ENCODE measurements around the gene PLA2G4C.

The PLA2G4C gene

DNA sequence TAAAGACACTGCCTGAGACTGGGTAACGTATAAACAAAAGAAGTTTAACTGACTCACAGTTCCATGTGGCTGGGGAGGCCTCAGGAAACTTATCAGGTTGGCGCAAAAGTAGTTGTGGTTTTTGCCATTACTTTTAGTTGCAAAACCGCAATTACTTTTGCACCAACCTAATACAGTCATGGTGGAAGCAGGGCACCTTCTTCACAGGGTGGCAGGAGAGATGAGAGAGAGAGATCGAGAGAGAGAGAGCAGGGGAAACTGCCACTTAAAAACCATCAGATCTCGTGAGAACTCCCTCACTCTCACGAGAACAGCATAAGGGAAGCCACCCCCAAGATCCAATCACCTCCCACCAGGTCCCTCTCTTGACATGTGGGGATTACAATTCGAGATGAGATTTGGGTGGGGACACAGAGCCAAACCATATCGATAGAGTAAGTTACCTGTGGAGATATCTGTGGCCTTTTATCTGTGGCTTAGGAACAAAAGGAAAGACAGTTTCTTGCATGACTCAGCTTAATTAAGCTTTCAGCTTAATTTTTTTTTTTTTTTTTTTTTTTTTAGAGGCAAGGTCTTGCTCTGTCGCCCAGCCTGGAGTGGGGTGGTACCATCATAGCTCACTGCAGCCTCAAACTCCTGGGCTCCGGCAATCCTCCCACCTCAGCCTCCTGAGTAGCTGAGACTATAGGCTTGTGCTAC is 59.1 kb downstream of the PLA2G4C start:
- DNase-seq = no peak

DNA sequence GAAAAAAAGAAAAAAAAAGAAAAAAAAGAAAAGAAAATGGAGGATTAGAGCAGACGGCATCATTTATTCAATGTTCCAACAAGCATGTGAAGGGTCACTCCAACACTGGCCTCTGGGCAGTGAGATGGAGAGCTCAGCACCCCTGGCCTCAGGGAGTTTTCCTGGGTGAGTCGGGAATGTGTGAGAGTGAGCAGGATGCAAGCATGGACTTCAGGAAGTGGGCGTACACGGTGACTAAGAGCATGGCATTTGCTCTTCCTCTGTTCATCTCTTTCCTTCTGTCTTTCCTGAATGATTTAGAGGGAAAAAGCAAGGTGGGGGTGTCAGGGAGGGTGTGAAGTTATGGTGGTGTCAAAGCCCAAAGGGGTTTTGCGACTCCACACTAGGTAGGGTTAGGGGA is 66.1 kb downstream of the PLA2G4C start:
- no peak for DNase-seq

DNA sequence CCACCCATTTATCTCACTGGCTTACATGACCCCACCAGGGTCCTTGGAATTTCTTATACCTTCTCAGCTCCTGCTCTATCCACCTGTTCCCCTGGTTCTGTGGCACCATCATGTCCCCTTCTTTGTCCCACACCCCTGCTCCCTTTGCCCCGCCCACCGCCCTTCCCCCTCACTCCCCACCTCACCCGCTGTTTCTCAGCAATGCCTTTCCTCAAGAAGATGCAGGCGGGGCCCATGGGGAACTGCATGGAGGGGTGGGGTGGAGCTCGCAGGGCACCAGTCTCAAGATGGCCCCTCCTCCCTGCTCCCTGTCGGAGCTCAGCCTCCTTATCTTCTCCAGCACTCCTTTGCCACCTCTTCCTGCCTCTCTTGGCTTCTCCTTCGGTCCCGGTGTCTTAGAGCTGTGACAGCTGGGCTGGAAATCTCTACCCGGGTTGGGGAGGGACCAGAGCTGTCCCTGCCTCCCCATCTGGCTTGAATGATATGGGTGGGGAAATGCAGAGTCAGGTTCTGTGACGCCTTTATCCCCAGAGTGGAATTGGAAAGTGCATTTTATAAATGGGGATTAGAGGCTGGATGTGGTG is 66.8 kb downstream of the PLA2G4C start, which contains the start of gene CABP5:
Gene CABP5, minus strand, starts transcription at position 405 of the 584 bp plus-strand sequence. Its CDS starts 157 bp downstream, at position 248.
- DNase-seq = no peak

DNA sequence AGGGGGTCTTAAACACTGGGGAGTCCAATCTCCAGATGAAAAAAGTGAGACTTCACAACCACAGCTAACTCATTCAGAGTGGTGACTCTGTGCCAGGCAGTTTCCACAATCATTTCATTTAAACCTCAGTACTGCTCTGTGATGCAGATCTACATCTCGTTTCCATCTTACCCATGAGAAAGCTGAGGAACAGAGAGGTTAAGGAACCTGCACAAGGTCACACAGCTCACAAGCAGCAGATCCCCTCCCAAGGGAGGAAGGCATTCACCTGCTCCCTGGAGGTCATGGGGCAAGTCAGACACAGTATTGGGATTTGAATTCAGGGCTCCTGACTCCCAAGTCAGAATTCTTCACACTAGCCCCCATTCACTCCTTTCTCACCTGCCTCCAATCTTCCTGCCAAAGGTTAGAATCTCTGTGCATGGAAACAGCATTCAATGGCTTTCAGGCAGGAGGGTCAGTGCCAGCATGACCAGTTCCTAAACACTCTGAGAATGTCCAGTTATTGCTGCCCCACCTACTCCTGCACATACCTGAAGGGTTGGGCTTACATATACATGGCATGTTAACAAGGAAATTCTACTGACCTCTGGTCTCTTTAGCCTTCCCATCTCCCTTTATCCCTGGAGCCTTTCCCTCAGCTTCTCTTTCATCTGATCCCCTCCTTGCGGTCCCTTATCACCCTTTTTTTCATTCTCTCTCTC is 68.6 kb downstream of the PLA2G4C start:
- DNase-seq = no peak

DNA sequence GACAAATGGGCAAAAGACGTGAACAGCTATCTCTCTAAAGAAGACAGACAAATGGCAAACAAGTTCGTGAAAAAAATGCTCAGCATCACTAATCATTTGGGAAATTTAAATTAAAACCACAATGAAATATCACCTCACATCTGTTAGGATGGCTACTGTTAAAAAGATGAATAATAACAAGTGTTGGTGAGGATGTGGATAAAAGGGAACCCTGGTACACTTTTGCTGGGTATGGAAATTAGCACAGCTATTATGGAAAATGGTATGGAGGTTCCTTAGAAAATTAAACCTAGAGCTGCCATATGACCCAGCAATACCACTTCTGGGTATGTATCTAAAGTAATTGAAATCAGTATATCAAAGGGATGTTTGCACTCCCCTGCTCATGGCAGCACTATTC is 73.9 kb downstream of the PLA2G4C start:
- no peak for DNase-seq

DNA sequence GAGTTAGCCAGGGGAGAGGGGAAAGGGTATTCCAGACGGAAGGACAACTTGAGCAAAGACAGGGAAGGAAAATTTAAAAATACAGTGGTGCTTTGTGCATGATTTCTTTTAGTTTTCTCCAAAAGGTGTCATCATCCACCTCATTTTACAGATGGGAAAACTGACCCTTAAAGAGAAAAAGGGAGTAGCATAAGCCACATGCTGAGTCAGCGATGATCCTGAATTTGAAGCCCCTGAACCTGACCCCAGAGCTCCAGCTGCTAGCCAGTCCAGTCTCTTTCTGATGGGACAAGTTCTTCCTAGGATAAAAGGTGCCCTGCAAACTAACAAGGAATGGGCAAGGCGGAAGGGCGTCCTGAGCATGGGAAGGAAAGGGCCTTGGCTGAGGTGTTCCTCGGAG is 77.0 kb downstream of the PLA2G4C start:
- no peak for DNase-seq

DNA sequence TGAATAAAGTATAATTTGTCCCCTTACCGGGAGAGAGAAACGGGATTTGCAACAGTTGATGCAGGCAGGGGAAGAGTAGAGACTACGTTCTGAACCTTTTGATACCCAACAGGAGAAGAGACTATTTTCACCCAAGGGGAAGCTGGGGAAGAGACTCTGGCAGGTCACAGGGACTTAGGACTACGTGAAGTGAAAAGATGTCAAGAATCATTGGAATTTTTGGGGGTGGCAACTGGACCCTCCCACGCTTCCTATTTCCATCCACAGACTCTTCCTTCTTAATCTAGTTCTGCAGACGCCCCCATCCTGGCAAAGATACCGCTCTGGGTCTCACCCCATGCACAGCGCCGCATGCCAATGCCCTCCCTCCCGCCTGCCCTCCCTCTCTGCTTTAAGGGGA is 80.5 kb downstream of the PLA2G4C start:
- no peak for DNase-seq

DNA sequence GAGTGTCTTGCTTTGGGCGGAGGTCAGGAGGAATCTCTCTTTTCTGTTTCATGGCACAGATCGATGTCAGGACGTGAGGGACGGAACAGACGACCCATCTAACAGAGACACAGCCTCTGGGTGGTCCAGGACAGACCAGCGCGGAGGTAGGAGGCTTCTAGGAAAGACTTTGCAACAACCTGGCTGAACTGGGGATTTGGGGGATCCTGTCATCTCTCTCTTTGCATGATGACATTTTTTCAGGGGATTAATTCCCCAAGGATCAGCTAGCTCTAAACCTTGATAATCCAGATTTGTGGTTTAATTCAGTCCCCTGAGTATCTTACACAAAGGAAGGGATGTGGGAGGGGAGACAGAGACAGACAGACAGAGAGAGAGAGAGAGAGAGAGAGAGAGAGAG is 81.2 kb downstream of the PLA2G4C start:
- no peak for DNase-seq

DNA sequence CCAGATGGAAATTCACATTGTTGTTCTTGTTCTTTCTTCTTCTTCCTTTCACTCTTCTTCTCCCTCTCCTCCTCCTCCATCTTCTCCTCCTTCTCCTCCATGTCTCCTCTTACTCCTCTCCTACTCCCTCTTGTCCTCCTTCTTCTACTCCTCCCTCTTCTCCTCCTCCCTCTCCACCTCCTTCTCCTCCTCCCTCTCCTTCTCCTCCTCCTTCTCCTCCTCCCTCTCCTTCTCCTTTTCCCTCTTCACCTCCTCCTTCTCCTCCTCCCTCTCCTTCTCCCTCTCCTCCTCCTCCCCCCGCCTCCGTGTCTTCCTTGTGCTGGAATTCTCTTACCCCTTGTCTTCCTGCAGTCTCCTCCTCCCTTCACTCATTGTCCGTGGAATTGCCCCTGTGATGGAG is 85.1 kb downstream of the PLA2G4C start:
- no peak for DNase-seq

DNA sequence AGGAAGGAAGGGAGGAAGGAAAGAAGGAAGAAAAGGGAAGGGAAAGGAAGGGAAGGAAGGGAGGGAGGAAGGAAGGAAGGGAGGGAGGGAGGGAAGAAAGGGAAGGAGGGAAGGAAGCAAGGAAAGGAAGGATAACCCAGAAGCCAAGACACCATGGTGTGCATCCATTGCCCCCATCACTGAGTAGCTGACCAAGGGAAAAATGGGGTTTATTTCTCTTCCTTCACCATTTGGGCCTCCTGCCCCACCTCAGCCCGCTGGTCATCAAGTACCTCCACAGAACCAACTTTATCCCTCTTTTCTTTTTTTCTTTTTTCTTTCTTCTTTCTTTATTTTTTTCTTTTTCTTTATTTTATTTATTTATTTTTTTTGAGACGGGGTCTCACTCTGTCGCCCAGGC is 87.1 kb downstream of the PLA2G4C start:
- DNase-seq = no peak

DNA sequence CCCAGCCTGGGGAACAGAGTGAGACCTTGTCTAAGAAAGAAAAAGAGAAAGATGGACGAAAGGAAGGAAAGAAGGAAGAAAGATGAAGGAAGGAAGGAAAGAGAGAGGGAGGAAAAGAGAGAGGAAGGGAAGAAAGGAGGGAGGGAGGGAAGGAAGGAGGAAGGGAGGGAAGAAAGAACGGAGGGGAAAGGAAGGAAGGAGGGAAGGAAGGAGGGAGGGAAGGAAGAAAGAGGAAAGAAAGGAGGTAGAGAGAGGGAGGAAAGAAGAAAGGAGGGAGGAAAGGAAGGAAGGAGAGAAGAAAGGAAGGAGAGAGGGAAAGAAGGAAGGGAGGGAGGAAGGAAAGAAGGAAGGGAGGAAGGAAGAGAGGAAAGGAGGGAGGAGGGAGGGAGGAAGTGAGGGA is 87.6 kb downstream of the PLA2G4C start:
- no peak for DNase-seq

DNA sequence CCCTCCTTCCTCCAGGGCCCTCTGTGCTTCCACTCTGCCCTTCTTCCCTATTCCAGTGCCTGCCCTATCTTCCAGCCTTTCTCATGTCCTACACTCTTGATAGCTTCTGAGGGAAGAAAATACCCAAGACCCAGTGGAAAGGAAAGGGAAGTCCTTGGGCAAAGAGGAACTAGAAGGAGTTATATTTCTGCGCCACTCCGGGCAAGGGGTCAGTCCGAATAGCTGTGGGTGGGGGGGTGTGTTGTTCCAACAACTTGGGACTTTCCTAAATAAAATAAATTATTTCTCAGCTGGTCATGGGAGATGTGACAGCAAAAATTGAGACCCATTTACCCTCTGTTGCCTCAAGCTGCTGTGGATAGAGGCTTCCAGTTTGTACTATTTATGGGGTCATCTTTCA is 89.9 kb downstream of the PLA2G4C start:
- DNase-seq = no peak

DNA sequence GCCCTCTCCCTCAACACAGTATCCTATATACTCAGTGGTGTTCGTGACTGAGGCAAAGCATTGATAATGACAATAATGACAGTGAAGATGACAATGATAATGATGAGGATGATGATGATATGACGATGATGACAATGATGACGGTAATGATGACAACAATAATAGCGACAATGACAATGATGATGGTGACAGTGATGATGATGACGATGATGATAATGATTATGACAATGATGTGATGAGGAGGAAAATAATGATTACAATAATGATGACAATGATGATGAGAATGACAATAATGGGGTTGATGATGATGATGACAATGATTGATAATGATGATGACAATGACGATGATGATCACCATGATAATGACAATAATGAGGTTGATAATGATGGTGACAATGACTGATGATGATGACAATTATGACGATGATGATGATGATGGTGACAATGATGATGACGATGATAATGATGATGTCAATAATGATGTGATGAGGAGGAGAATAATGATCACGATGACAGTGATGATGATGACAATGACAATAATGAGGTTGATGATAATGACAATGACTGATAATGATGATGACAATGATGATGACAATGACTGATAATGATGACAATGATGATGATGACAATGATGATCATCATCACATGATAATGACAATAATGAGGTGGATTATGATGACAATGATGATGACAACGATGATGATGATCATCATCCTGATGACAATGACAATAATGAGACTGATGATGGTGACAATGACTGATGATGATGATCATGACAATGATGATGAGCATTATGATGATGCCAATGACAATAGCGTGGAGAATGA is 99.5 kb downstream of the PLA2G4C start:
- no peak for DNase-seq

DNA sequence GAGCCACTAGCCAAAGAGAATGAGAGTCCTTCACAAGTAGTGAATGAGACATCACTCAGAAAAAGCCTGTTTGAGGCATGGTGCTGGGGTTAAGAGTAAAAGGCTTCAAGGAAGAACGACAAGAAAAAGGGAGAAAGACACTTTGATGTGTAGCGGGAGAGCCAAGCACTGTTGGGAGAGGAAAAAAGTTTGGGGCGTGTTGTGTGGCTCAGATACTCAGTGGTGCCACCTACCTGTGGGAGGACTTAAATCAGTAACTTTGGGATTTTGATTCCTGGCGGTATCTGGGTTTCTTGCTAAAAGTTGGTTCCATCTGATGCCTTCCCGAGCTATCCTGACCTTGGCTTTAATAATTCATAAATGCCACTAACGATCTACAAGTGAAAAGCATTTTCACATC is 103.9 kb downstream of the PLA2G4C start:
- DNase-seq = no peak

DNA sequence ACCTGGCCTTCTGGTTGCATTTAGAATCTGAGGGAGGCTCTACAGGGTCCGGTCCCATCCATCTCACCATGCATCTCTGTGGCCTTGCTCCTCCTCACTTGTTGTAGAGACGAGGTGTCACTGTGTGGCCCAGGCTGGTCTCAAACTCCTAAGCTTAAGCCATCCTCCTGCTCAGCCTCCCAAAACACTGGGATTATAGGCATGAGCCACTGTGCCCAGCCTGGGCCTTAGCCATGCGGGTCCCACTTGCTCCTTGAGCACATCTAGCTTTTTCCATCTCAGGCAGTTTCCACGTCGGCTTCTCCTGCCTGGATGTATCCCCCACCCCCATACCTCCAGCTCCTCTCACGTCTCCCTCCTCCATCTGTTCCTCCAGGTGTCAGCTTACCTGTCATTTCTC is 106.4 kb downstream of the PLA2G4C start:
- no peak for DNase-seq

DNA sequence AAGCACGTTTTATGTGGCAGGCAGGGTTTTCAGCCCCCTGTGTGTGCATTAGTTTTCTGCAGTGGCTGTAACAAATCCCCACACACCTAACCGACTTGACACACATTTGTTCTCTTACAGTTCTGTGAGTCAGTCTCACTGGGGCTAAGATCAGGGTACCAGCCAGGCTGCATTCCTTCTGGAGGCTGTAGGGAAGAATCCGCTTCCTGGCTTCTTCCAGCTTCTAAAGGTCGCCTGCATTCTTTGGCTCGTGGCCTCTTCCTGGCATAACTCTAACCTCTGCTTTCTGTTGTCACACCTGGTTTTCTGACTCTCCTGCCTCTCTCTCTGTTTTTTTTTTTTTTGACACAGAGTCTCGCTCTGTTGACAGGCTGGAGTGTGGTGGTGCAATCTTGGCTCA is 109.8 kb downstream of the PLA2G4C start:
- no peak for DNase-seq

DNA sequence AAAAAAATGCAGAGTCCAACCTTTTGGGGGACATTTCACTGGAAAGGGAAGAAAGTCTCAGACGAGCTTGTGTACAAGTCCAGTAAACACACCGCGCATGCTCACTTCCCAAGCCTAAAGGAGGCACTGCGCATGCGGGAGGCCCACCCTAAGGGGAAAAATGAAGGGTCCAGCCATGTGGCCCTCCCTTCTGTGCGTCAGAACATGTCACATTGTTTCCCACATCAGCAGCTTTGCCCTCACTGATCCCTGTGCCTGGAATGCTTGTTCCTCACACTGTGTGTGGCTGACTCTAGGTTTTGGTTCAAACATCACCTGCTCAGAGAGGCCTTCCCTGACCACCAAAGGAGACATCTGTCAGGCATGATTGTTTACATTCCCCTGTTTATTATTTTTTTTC is 111.8 kb downstream of the PLA2G4C start:
- no peak for DNase-seq
